Measurements from ENCODE around the gene DCUN1D3. TPM values are rescaled to one million over a fixed set of nuclear protein-coding genes. Genes with fewer than 3 reads are reported as not detected.
"Not testable (repeated sequence)": the region's sequence is repeated elsewhere in the genome, so short reads cannot be mapped to it uniquely, and the experiment has no call there.

Gene DCUN1D3
- total RNA-seq, 1 experiment from 2014 or later = 16.1 TPM

DNA sequence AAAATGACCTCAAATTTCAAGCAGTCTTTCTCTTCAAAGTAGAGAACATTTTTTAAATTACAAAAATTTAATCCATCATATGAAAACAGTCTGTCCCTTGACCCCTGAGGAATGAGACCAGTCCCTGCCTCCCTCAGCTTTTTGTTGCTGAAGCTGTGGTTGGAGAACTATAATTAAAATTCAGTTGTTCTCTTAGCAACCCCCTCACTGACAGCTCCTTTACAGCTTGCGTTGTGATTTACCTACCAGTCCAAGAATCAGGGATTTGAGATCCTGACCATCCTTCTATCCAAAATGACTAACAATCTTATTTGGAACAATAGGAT is 30.2 kb upstream of the DCUN1D3 start:
- no peak overlapping the region for H4K5ac ChIP-seq (ENCODE audit: insufficient read length, low read depth, low read length)
- WGBS (ENCODE audit: extremely low coverage, insufficient read length, low lambda C conversion rate) = no CpG with 5 or more reads among the region's 1 CpG
- H4K8ac ChIP-seq (replicated peaks; ENCODE audit: insufficient read length, low read depth, low read length) = no peak overlapping the region
- H3K79me1 ChIP-seq (ENCODE audit: insufficient read depth, low read depth, low read length, poor library complexity, severe bottlenecking) = no peaks in the 10 kb centered on the region
- H2BK5ac ChIP-seq (ENCODE audit: insufficient read length, low read length) = no peak overlapping the region
- H3K27me3 Mint-ChIP-seq (ENCODE audit: low read depth) = no peaks in the 10 kb centered on the region
- H3K27ac Mint-ChIP-seq = no peak overlapping the region
- H3K27me3 ChIP-seq (ENCODE audit: insufficient read depth, low read length) = no peaks in the 10 kb centered on the region
- H2AK5ac ChIP-seq (ENCODE audit: insufficient read length, low read length) = no peak overlapping the region
- DNase-seq = no peak
- H3K4me1 ChIP-seq (ENCODE audit: insufficient read depth, low read length) = no peaks in the 10 kb centered on the region; the same call in 1 of the 2 replicates
- no peak overlapping the region for H2AFZ ChIP-seq (ENCODE audit: low read length)
- H3K4me3 Mint-ChIP-seq = no peak overlapping the region
- peaks cover 4 to 7% of the 10 kb centered on the region in 2 experiments; a peak in 3 of 4 replicates for H3K4me1 Mint-ChIP-seq
- no peak overlapping the region for H2BK15ac ChIP-seq (ENCODE audit: low read depth, low read length)
- H4K20me1 ChIP-seq (ENCODE audit: control insufficient read depth, insufficient read depth, insufficient read length) = no peaks in the 10 kb centered on the region
- H3K9me3 Mint-ChIP-seq = no peaks in the 10 kb centered on the region
- no peak overlapping the region for H3K18ac ChIP-seq (ENCODE audit: insufficient read length, low read depth, low read length)
- H3K79me2 ChIP-seq (ENCODE audit: insufficient read depth, low read length) = no peaks in the 10 kb centered on the region
- no peak overlapping the region for H3K9ac ChIP-seq (ENCODE audit: extremely low read depth, insufficient read length, low read length)
- no peak overlapping the region for H3K14ac ChIP-seq (ENCODE audit: insufficient read depth, low read length)
- H3K56ac ChIP-seq (ENCODE audit: insufficient read length, low read depth, low read length) = no peak overlapping the region
- no peak overlapping the region for H3K23ac ChIP-seq (ENCODE audit: insufficient read length, low read depth, low read length)
- no peak overlapping the region for H3K27ac ChIP-seq (ENCODE audit: insufficient read length, low read depth, low read length)
- no peak overlapping the region for H2BK20ac ChIP-seq (ENCODE audit: low read depth, low read length, poor library complexity, severe bottlenecking)
- H3K9me3 ChIP-seq (ENCODE audit: control insufficient read depth, low read depth, low read length) = no peaks in the 10 kb centered on the region
- H3K36me3 Mint-ChIP-seq (ENCODE audit: insufficient read depth in 1 of 3, low read depth in 3 of 3) = no peaks in the 10 kb centered on the region; a peak in 1 of 7 replicates
- H2BK12ac ChIP-seq (ENCODE audit: insufficient read length, low read depth, low read length) = no peak overlapping the region
- no peak overlapping the region for H3K4me2 ChIP-seq (ENCODE audit: insufficient read depth, insufficient read length, low read length)
- H3K23me2 ChIP-seq (ENCODE audit: insufficient read length, low read depth, low read length, poor library complexity, severe bottlenecking) = no peaks in the 10 kb centered on the region
- H4K91ac ChIP-seq (ENCODE audit: insufficient read length, low read depth, low read length) = no peak overlapping the region
- no peak overlapping the region for H3K4ac ChIP-seq (ENCODE audit: low read depth, low read length)
- no peak overlapping the region for H2BK120ac ChIP-seq (ENCODE audit: low read depth, low read length, poor library complexity, severe bottlenecking)
- TF ChIP-seq, protein P1, sequence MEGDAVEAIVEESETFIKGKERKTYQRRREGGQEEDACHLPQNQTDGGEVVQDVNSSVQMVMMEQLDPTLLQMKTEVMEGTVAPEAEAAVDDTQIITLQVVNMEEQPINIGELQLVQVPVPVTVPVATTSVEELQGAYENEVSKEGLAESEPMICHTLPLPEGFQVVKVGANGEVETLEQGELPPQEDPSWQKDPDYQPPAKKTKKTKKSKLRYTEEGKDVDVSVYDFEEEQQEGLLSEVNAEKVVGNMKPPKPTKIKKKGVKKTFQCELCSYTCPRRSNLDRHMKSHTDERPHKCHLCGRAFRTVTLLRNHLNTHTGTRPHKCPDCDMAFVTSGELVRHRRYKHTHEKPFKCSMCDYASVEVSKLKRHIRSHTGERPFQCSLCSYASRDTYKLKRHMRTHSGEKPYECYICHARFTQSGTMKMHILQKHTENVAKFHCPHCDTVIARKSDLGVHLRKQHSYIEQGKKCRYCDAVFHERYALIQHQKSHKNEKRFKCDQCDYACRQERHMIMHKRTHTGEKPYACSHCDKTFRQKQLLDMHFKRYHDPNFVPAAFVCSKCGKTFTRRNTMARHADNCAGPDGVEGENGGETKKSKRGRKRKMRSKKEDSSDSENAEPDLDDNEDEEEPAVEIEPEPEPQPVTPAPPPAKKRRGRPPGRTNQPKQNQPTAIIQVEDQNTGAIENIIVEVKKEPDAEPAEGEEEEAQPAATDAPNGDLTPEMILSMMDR (conservative IDR thresholded peaks at IDR 0.05) = no peak
- H3T11ph ChIP-seq (ENCODE audit: low read length) = no peak overlapping the region

DNA sequence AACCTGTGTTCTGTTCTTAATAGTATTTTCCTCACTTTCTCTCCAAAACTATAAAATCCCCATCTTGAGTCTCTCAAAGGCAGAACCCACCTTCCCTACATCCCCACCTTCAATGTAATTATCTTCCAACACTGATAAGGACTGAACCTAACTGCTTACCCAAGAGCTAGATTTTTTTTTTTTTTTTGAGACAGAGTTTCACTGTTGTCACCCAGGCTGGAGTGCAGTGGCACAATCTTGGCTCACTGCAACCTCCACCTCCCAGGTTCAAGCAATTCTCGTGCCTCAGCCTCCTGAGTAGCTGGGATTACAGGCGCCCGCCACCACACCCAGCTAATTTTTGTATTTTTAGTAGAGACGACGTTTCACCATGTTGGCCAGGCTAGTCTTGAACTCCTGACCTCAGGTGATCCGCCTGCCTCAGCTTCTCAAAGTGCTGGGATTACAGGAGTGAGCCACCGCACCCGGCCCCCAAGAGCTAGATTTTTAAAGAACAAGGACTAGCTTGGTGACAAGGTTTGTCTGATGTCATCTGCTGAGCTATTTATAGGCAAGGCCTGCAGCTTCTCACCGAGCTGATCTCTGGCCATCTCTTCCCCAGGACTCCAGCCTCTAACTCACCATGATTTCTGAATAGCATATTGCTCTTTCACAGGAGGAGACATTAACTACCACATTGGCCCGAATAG is 29.7 kb upstream of the DCUN1D3 start:
- H3T11ph ChIP-seq (ENCODE audit: low read length); H3K4me1 ChIP-seq (ENCODE audit: insufficient read depth, low read length); H3K27ac ChIP-seq (ENCODE audit: insufficient read length, low read depth, low read length); H2BK5ac ChIP-seq (ENCODE audit: insufficient read length, low read length); H2BK12ac ChIP-seq (ENCODE audit: insufficient read length, low read depth, low read length); H3K79me2 ChIP-seq (ENCODE audit: insufficient read depth, low read length); H2BK120ac ChIP-seq (ENCODE audit: low read depth, low read length, poor library complexity, severe bottlenecking); H2AK5ac ChIP-seq (ENCODE audit: insufficient read length, low read length); H3K9me3 ChIP-seq (ENCODE audit: control insufficient read depth, low read depth, low read length); H4K5ac ChIP-seq (ENCODE audit: insufficient read length, low read depth, low read length); H2AFZ ChIP-seq (ENCODE audit: low read length); H4K20me1 ChIP-seq (ENCODE audit: control insufficient read depth, insufficient read depth, insufficient read length); H3K27me3 ChIP-seq (ENCODE audit: insufficient read depth, low read length); H3K4me1 Mint-ChIP-seq; H3K14ac ChIP-seq (ENCODE audit: insufficient read depth, low read length); H3K9ac ChIP-seq (ENCODE audit: extremely low read depth, insufficient read length, low read length); H3K4me3 Mint-ChIP-seq; H3K9me3 Mint-ChIP-seq; H4K8ac ChIP-seq (replicated peaks; ENCODE audit: insufficient read length, low read depth, low read length); H3K4ac ChIP-seq (ENCODE audit: low read depth, low read length); H2BK15ac ChIP-seq (ENCODE audit: low read depth, low read length); H3K23me2 ChIP-seq (ENCODE audit: insufficient read length, low read depth, low read length, poor library complexity, severe bottlenecking); H3K23ac ChIP-seq (ENCODE audit: insufficient read length, low read depth, low read length); H3K36me3 Mint-ChIP-seq (ENCODE audit: insufficient read depth in 1 of 3, low read depth in 3 of 3); H3K27ac Mint-ChIP-seq; H2BK20ac ChIP-seq (ENCODE audit: low read depth, low read length, poor library complexity, severe bottlenecking); H3K18ac ChIP-seq (ENCODE audit: insufficient read length, low read depth, low read length); DNase-seq; H3K27me3 Mint-ChIP-seq (ENCODE audit: low read depth); H4K91ac ChIP-seq (ENCODE audit: insufficient read length, low read depth, low read length); H3K4me2 ChIP-seq (ENCODE audit: insufficient read depth, insufficient read length, low read length); H3K79me1 ChIP-seq (ENCODE audit: insufficient read depth, low read depth, low read length, poor library complexity, severe bottlenecking); H3K56ac ChIP-seq (ENCODE audit: insufficient read length, low read depth, low read length): not testable (repeated sequence)
- no CpG with 5 or more reads among the region's 10 CpGs for WGBS (ENCODE audit: extremely low coverage, insufficient read length, low lambda C conversion rate)
